Fibroblast of skin of abdomen (primary cell): ENCODE results near the gene NPIPB8.
"Not testable (repeated sequence)": the region's sequence is repeated elsewhere in the genome, so short reads cannot be mapped to it uniquely, and the experiment has no call there.

Experiments
- DNase-seq: peaks from one replicate; pipeline ENCODE4 v3.0.0-alpha.2; 2013

Gene NPIPB8

GRCh38 chr16:28607116-28607623 lies 30.7 kb upstream of the NPIPB8 start:
- no peak for DNase-seq

DNA sequence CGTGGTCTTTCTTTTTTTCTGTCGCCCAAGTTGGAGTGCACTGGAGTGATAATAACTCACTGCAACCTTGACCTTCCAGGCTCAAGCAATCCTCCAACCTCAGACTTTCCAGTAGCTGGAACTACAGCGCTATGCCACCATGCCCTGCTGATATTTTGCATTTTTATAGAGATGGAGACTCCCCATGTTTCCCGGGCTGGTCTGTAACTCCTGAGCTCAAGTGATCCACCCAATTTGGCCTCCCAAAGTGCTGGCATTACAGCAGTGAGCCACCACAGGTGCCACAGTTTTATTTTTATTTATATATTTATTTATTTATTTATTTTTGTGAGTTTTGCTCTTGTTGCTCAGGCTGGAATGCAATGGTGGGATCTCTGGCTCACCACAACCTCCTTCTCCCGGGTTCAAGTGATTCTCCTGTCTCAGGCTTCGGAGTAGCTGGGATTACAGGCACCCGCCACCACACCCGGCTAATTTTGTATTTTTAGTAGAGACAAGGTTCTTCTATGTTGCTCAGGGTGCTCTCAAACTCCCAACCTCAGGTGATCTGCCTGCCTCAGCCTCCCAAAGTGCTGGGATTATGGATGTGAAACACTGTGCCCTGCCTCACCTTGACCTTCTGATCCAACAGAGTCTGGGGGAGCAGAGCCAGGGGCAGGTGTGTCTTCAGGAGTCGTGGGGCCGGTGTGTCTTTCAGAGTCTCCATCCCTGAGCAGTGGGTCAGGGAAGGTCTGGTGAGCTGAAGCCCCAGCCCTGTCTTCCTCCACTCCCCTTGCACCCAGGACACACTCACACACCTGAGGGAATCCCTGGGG lies 30.0 kb upstream of the NPIPB8 start:
- DNase-seq: not testable (repeated sequence)

DNA sequence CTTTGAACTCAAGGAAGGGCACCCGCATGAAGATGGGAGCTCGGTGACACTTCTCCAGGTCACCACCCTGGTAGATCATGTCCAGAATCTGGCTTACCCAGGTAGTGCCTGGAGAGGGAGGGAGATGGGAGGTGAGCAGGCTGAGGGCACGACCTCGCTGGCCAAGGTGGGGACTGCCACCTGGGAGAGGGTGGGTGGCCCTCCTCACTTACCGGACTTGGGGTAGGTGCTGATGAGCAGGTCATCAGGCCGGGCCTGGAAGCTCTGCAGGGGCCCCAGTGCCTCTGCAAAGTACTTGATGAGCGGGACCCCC lies 29.4 kb upstream of the NPIPB8 start:
- not testable (repeated sequence) for DNase-seq

DNA sequence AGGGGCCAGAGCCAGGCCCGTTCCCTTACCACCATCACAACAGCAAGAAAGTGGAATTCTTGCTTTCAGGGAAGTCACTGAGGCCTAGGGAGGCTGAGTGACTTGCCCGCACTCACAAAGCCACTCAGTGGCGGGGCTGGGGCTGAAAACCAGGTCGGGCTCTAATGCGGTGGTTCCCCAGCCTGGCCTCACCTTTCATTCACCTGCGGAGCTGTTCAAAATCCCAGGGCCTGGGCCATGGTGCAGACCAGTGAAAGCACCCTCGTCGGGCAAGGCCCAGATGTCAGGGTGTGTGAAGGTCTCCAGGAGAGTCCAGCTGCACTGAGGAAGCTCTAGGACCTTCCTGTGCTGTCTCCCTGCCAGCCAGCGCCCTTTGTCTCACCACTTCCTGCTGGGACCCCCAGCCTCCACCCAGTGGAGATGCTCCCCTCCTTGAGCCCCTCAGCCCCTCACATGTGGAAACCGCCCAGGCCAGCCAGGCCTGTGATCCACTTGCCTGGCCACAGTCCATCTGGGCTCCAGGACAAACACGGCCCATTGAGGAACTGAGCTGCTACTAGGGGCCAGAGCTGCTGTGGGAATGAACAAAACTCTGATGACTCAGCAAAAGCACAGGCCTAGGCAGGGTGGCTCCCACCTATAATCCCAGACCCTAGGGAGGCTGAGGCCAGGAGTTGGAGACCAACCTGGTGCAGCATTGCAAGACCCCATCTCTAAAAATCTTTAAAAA lies 28.8 kb upstream of the NPIPB8 start:
- not testable (repeated sequence) for DNase-seq

- DNase-seq: no peak
Observed at GRCh38 chr16:28609631-28610594, 28.0 kb upstream of the NPIPB8 start, which contains the start of gene SULT1A1. Gene SULT1A1, minus strand, starts transcription at chr16:28610044. Its CDS starts 1,189 bp downstream, at chr16:28608855.

- DNase-seq: no peak
Observed at GRCh38 chr16:28610595-28611191, 27.2 kb upstream of the NPIPB8 start.

DNA sequence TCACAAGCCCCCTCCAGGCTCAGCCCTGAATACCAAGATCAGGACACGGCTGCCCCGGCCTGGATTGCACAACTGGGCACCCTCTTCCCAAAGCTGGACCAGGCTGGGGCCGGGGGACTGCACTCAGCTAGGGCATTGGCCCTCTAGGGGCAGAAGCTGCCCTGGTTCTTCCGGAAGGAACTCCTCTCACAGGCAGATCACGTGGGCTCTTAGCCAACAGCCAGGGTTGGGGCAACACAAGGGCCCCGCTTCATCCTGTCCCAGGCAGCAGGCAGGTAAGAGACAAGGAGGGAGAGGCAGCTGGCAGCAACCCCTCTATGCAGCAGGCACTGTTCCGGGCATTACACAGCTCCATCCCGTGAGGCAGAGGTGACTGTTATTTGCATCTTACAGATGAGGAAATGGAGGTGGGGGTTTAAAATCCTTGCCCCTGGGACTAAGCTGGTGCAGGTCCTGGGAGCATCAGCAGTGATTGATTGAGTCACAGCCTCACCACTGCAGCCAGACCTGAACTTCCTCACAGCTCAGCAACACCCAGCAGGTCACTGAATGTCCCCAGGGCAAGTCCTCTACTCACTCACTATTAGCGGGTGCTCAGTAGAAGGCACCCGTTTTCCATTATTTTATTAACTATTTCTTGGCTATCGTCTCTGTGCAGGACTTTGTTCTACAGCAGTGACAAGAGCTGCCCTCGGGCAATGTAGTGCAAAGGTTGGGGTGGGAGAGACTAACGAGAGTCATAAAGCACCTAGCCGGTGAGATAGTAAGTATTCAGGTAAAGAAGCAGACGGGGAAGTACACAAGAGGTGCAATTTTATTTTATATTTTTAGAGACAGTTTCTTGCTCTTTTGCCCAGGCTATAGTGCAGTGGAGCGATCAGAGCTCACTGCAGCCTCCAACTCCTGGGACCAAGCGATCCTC lies 25.2 kb upstream of the NPIPB8 start:
- not testable (repeated sequence) for DNase-seq

DNA sequence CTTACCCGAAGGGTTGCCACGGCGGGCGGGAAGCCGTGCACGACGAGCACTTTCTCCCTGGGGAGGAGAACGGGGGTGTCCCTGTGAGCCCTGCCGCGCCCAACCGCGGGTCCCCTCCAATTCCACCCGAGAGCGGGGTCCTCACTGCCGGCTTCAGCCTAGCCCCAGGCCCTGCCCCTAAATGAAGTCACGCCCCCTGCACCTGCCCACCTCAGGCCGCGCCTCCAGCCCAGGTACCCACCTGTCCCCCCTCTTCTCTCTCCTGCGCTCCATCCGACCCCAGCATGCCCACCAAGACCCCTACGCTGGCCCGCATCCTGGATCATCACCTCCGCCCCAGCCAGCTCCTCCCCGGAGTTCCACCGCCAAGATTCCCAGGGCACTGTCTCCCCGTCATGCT lies 24.0 kb upstream of the NPIPB8 start:
- DNase-seq: not testable (repeated sequence)

GRCh38 chr16:28614561-28614960 lies 23.3 kb upstream of the NPIPB8 start:
- not testable (repeated sequence) for DNase-seq

DNA sequence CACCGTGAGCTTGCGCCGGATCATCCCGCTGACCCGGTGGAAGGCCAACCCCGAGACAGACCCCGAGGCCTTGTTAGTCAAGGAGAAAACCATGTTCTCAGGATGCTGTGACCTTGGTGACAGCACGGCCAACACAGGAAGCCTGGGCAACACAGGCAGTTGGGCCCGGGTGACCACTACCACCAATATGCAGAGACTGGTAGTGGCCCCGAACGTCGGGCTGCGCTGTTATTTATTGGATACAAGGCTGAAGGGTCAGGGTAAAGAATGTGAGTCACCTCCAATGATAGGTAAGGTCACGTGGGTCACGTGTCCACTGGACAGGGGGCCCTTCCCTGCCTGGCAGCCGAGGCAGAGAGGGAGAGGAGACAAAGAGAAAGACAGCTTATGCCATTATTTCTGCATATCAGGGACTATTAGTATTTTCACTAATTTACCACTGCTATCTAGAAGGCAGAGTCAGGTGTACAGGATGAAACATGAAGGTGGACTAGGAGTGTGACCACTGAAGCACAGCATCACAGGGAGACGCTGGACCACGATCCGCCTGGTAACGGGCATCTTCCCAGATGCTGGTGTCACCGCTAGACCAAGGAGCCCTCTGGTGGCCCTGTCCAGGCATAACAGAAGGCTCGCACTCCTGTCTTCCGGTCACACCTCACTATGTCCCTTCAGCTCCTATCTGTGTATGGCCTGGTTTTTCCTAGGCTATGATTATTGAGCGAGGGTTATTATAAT lies 22.2 kb upstream of the NPIPB8 start:
- DNase-seq: peak; percentile 18

- DNase-seq: not testable (repeated sequence)
Observed at GRCh38 chr16:28616224-28616577, 21.7 kb upstream of the NPIPB8 start.

DNA sequence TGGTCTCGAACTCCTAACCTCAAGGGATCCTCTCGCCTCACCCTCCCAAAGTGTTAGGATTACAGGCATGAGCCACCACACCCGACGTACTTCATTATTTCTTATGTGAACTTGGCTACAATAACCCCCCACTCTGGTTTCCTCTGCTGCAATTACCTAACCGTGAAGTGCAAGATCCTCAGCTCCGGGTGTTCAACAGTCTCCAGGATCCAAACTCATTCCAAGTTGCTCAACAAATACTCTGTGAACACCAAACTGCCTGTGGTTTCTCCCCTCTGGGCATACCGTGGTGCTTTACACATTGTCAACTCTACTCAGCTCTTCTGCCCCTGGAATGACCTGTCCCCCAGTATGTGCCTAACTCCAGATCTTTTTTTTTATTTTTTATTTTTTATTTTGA lies 21.2 kb upstream of the NPIPB8 start:
- DNase-seq: no peak

DNA sequence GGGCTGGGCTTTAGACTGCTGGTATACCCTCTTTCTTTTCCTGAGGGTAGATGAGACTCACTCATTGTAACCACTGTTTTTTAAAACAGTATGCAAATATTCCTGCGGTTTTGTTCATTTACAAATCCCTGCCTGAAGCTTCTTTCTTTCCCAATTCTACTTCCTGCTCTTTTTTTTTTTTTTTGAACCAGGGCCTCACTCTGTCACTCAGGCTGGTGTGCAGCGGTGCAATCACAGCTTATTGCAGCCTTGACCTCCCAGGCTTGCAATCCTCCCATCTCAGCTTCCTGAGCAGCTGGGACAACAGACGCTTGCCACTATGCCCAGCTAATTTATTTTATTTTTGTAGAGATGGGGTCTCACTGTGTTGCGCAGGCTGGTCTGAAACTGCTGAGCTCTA lies 20.0 kb upstream of the NPIPB8 start:
- no peak for DNase-seq

GRCh38 chr16:28620316-28620715 lies 17.5 kb upstream of the NPIPB8 start:
- DNase-seq: not testable (repeated sequence)

DNA sequence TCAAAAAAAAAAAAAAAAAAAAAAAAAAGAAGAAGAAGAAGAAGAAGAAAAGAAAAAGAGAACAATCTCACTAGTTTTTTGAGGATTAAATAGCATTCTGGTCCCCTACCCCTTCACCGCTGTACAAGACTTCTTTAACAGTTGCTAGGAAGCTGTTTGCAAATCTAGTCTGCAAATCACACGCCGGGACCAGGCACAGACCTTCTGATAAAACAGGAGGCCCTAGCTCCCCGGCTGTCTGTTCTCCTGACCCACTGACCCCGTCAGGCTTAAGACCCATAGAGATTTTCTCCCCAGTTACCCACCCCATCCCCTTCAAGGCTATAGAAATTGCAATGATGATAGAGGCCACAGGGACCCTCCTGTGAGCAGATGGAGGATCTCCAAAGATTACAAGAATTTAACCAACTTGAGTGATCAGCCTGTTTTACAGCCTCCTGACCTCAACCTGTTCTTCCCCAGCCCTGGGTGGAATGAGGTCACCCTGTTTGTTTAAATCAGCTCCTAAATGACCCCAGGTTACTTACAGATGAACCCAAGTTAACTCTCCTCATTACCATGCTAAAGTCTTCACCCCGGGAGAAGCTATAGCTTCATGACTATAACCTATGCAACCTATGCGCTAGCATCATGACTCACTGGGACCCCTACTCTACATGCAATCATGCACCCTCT lies 16.2 kb upstream of the NPIPB8 start:
- no peak for DNase-seq

GRCh38 chr16:28622532-28623171 lies 15.2 kb upstream of the NPIPB8 start:
- DNase-seq: not testable (repeated sequence)

- no peak for DNase-seq
Observed at GRCh38 chr16:28623172-28623711, 14.6 kb upstream of the NPIPB8 start.

GRCh38 chr16:28630905-28631304 lies 7.0 kb upstream of the NPIPB8 start:
- DNase-seq: not testable (repeated sequence)
